GM19324 (cell line): ENCODE measurements around the gene NUP42.
"Not testable (repeated sequence)": the region's sequence is repeated elsewhere in the genome, so short reads cannot be mapped to it uniquely, and the experiment has no call there.

ENCODE experiments used
- ATAC-seq: cut with Tn5 transposase; IDR thresholded peaks from one replicate; pipeline ENCODE4 v1.9.1; 2021; ENCODE audit warnings: mild to moderate bottlenecking, moderate library complexity; ENCODE audit not compliant: unreplicated experiment, low FRiP score

Gene NUP42

GRCh38 chr7:23181684-23182553 lies at the start of gene NUP42:
Gene NUP42, plus strand, starts transcription at chr7:23182048. Its CDS starts 38 bp downstream, at chr7:23182086.
- peak; percentile 97 for ATAC-seq

DNA sequence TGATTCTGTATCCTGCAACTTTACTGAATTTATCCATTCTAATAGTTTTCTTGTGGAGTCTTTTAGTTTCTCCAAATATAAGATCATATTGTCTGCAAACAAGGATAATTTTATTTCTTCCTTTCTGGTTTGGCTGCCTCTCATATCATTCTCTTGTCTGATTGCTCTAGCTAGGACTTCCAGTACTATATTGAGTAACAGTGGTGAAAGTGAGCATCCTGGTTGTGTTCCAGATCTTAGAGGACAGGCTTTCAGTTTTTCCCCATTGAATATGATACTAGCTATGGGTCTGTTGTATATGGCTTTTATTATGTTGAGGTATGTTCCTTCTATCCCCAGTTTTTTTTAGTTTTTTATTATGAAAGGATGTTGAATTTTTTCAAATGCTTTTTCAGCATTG lies 48.1 kb upstream of the NUP42 start:
- ATAC-seq = no peak

- no peak for ATAC-seq
These were observed 46.1 kb upstream of the NUP42 start for GRCh38 chr7:23135755-23136154.

GRCh38 chr7:23136216-23136615 lies 45.6 kb upstream of the NUP42 start:
- ATAC-seq = no peak

- ATAC-seq = no peak
These were observed 24.2 kb upstream of the NUP42 start for GRCh38 chr7:23157679-23158078.

GRCh38 chr7:23158546-23158945 lies 23.3 kb upstream of the NUP42 start:
- no peak for ATAC-seq

GRCh38 chr7:23161482-23161881 lies 20.4 kb upstream of the NUP42 start:
- ATAC-seq = no peak

DNA sequence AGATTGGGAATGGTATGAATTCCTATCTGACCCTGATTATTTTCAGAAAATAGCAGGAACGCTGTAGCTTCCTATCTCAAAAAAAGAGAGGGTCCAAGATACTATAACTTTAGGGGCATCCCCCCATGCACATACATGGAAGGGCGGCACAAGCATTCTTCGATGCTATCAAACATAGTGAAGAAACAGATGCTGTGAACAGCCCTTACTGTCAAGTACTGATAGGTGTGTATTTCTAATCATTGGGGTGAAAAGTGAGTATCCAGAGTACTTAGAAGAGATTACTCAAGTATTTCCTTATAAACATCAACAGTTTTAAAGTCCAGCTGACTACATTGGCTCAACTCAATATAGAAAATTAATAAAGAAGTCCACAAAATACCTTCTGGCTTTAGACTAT lies 17.0 kb upstream of the NUP42 start:
- no peak for ATAC-seq

DNA sequence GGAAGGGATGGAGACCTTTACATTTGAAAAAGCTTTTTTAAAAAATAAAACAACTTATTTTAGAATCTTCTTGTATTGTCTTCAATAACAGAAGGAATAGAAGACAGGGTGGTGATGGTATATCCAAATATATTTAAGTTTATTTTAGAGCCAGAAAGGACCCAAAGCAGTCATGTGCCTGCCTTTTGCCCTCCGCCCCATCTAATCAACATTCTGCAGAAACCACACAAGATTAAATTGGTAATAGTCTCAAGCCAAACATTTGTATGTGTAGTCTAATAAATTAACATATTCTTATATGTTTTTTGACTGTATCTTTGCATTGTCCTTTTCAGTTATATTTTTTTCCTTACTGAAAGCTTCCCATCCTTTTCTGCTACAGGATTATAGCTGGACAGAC lies 16.5 kb upstream of the NUP42 start:
- ATAC-seq = no peak

GRCh38 chr7:23167691-23168090 lies 14.2 kb upstream of the NUP42 start:
- no peak for ATAC-seq

DNA sequence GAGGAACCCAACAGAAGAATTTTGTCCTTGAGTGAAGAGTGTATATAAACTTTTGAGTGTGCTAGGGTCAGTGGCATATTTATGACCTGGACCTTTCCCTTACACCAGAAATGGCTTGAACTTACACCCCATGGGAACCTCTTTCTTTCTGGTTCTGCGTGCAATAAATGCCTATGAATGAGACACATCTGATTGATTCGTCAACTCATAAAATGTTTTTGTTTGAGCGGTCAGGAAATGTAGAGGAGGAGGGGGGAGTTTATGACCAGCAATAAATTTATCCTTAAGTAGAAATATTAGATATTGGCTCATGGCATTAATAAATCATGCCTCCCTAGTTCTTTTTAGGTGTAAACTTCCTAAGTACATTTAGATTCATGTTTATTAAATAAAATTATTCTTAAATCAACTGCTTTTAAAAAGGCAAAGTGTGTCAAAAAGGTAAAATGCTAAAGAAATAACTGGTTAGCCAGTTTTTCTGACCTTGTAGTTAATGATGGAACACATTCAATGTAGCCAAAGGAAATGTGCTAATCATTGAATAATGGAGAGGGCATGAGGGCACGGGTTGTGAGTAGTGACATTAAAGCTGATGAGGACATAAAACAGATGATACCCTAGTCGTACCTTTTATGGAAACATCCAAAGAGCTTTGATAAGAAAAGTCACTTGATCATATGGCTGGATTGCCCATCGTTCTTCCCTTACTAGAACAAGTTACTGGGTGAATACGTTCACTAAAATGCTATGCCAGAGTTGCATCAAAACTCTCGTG lies 13.6 kb upstream of the NUP42 start:
- no peak for ATAC-seq

DNA sequence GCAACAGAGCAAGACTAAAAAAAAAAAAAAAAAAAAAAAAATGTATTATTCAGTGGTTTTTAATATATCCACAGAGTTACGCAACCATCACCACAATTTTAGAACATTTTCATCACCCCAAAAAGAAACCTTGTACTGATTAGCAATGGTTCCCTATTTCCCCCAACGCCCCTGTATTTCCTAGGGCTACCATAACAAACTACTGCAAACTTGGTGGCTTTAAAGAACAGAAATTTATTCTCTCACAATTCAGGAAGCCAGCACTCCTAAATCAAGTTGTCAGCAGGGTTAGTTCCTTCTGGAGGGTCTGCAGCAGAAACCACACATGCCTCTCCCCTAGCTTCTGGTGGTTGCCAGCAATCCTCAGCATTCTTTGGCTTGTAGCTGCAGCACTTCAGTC lies 5.9 kb upstream of the NUP42 start:
- no peak for ATAC-seq

DNA sequence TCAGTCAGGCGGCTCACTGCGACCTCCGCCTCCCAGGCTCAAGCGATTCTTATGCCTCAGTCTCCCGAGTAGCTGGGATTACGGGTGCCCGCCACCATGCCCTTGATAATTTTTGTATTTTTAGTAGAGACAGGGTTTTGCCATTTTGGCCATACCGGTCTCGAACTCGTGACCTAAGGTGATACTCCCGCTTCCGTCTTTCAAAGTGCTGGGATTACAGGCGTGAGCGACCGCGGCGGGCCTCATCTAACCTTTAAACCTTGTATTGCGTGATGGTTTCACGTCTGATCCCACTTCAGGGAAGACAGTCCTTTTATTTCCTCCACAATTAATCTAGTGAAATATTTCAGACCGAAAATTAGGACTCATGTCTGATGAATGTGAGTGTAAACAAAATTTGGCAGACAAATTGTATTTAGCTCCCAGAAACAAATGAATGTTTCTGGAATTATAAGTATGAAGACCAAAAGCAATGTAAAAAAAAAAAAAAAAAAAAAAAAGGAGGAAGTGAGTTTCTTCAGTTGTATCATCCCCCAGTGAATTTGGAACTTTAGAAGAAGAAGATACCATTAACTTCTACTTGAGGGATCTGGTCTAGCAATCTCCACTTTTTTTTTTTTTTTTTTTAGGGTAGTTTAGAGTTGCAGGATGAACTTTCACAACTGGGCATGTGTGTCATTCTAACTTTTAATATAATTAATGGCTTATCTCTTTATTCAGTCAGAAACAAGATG lies 1.6 kb downstream of the NUP42 start:
- no peak for ATAC-seq

DNA sequence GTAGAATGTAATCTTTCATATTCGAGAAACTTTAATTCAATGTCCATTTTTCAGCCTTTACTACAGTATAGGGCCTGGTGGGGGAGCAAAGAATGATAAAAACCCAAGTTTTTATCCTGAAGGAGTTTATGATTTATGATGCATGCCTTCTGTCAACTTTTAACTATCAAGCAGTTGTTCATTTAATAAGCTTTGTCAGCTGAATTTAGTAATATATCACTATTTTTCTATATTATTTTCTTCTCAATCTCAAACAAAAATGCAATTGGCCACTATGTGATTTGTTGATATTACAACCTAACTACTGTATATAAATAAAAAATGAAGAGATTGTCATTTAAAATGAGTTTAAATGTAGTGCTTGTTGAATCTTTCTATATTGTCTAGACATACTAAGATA lies 2.4 kb downstream of the NUP42 start:
- ATAC-seq = no peak

DNA sequence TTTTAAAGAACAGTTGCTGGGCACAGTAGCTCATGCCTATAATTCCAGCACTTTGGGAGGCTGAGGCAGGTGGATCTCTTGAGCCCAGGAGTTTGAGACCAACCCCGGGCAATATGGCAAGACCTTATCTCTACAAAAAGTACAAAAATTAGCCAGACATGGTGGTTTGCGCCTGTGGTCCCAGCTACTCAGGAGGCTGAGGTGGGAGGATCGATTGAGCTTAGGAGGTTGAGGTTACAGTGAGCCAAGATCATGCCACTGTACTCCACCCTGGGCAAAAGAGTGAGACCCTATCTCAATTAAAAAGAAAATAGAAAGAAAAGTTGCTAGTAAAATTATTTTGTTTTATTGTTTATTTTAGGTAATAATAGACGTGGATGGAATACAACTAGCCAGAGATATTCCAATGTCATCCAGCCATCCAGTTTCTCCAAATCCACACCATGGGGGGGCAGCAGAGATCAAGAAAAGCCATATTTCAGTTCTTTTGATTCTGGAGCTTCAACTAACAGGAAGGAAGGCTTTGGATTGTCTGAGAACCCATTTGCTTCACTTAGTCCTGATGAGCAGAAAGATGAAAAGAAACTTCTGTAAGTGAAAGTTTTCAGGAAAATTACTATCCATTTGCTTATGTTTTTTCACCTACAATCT lies 3.0 kb downstream of the NUP42 start:
- ATAC-seq = no peak

DNA sequence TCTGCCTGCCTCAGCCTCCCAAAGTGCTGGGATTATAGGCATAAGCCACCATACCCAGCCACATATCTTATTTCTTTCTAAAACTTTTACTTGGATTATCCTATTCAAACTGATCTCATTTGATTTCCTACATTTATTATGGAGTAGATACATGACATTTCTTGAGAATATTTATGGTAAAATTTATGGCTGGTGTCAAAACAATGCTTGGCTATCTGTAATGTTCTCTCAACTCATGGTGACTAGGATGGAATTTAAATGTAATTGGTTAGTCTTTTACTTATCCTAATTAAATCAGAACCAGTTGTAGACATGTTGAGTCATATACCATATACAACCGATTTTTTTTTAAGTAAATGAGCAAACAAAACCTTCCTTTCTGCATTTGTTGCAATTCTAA lies 4.1 kb downstream of the NUP42 start:
- no peak for ATAC-seq

DNA sequence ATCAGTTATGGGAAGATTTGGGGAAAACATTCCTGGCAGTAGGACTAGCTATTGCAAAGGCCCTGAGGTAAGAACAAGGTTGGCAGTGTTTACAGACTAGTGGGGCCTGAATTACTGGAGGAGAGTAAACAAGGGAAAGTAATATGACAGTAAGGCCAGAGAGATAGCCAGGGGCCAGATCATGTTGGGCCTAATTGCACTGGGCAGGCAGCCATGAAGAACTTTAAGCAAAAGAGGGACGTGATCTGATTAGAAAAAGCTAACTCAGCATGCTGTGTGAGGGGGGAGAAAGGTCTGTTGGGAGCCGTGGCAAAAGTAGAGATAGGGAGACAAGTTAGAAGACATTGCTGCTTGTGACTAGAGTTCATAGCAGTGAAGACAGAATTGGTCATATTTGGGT lies 9.2 kb downstream of the NUP42 start:
- no peak for ATAC-seq

- not testable (repeated sequence) for ATAC-seq
These were observed 11.9 kb downstream of the NUP42 start for GRCh38 chr7:23193650-23194227.

DNA sequence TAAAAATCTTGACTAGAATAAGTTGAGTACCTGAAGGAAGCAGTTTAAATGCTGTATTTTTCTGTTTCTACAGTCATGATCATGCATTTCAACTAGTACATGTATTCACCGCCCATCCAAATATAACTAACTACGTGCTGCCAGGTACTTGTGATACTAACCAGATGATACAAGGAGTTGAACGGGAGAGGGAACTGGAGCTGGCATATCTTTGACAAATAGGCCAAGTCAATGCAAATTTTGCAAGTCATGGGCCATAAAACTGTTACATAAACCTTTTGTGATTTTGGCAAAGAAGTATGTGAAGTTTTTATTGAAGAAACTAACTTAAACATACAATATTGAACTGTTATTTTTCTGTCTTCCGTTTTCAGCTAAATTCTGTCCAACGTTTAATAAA lies 14.5 kb downstream of the NUP42 start:
- ATAC-seq = no peak

DNA sequence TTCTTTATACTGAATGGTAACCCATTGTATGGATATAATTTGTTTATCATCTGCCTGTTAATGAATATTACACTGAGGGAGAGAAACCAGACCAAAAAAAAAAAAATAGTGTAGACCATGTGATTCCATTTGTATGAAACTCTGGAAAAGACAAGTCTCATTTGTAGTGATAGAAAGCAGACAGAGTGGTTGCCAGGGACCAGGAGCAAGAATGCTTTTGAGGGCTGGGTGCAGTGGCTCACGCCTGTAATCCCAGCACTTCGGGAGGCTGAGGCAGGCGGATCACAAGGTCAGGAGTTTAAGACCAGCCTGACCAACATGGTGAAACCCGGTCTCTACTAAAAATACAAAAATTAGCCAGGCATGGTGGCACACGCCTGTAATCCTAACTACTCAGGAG lies 15.9 kb downstream of the NUP42 start:
- not testable (repeated sequence) for ATAC-seq
